B cell (primary cell): Measurements from ENCODE around the gene MAGEA2B.
"Not testable (repeated sequence)": the region's sequence is repeated elsewhere in the genome, so short reads cannot be mapped to it uniquely, and the experiment has no call there.

Experiments
- EZH2 ChIP-seq: IDR thresholded peaks from 2 replicates; pipeline ENCODE4 v1.6.1; 2012; ENCODE audit warnings: borderline replicate concordance, low read depth, mild to moderate bottlenecking, moderate library complexity, low read length; ENCODE audit not compliant: insufficient read depth, poor library complexity, severe bottlenecking
- TF ChIP-seq, protein P1 (sequence below): fragments of 200-600 bp; IDR thresholded peaks from one replicate; pipeline ENCODE4 v1.8.0; 2022; ENCODE audit warnings: antibody characterized with exemption, mild to moderate bottlenecking

DNA sequence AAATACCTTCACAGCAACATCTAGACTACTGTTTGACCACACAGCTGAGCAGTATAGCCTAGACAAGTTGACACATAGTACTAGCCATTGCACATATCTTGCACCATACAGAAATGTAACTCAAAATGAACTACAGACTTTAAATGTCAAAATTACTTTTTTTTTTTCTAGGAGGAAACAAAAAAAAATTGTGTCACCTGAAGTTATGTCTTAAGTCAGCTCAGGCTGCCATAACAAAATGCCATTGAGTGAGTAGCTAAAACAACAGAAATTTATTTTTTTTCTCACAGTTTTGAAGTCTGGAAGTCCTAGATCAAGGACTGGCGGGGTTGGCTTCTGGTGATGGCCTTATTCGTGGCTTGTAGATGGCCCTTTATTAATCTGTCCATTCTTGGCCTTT lies 5.3 kb upstream of the MAGEA2B start, which contains the start of gene CSAG2:
- TF ChIP-seq, protein P1, sequence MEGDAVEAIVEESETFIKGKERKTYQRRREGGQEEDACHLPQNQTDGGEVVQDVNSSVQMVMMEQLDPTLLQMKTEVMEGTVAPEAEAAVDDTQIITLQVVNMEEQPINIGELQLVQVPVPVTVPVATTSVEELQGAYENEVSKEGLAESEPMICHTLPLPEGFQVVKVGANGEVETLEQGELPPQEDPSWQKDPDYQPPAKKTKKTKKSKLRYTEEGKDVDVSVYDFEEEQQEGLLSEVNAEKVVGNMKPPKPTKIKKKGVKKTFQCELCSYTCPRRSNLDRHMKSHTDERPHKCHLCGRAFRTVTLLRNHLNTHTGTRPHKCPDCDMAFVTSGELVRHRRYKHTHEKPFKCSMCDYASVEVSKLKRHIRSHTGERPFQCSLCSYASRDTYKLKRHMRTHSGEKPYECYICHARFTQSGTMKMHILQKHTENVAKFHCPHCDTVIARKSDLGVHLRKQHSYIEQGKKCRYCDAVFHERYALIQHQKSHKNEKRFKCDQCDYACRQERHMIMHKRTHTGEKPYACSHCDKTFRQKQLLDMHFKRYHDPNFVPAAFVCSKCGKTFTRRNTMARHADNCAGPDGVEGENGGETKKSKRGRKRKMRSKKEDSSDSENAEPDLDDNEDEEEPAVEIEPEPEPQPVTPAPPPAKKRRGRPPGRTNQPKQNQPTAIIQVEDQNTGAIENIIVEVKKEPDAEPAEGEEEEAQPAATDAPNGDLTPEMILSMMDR: not testable (repeated sequence)
- not testable (repeated sequence) for TF ChIP-seq EZH2
